ENCODE measurements around the gene IGLON5. TPM values are rescaled to one million over a fixed set of nuclear protein-coding genes. Genes with fewer than 3 reads are reported as not detected.

IGLON5 gene
- total RNA-seq, 1 experiment from 2014 or later, result 41.2 TPM

DNA sequence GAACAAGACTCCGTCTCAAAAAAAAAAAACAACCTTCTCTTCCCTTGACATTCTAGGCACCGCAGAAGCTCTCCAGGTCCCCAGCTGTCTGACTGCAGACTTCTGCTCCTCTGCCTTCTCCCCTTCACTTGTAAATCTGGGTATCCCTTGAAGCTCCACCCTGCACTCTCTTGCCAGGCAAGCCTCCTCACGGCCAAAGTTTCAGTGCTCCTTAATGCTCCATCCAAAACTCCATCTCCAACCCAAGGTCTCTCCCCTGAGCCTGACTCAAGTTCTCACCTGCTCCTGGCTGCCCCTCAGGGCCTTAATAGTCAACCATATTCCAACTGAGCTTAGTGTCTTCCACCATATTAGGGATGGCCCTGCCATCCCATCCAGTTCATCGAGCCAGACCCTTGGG is 58.8 kb downstream of the IGLON5 start:
- H3K9me3 Mint-ChIP-seq, result no peaks in the 10 kb centered on the region
- POLR2A ChIA-PET, result no interaction called here
- no peaks in the 10 kb centered on the region for H3K36me3 Mint-ChIP-seq
- ATAC-seq, result no peak
- peaks cover 29% of the 10 kb centered on the region for H3K27me3 Mint-ChIP-seq (ENCODE audit: low read depth)
- DNase-seq (ENCODE audit: low spot score), result no peak
- H3K4me1 Mint-ChIP-seq, result peaks cover 16% of the 10 kb centered on the region
- CTCF ChIA-PET, result interaction anchor here (3.7 kb wide), 1 partner anchor 51 kb away, joined by 25 read pairs; no protein-coding TSS in a partner anchor
- no peak overlapping the region for H3K27ac Mint-ChIP-seq
- TF ChIP-seq NFE2L1 (CRISPR knock-in tag; IDR thresholded peaks at IDR 0.05) (no peak), IRF2 (CRISPR knock-in tag; IDR thresholded peaks at IDR 0.05; ENCODE audit: borderline replicate concordance, low read depth) (no peak), TCF7 (CRISPR knock-in tag; IDR thresholded peaks at IDR 0.05; ENCODE audit: low read depth) (no peak), MXD4 (CRISPR knock-in tag; IDR thresholded peaks at IDR 0.05; ENCODE audit: borderline replicate concordance) (no peak), GTF2I (CRISPR knock-in tag; conservative IDR thresholded peaks at IDR 0.05) (no peak), ESRRA (CRISPR knock-in tag; IDR thresholded peaks at IDR 0.05; ENCODE audit: borderline replicate concordance) (no peak), NR2C2 (CRISPR knock-in tag; IDR thresholded peaks at IDR 0.05) (no peak), MYBL2 (CRISPR knock-in tag; IDR thresholded peaks at IDR 0.05) (no peak), OVOL2 (CRISPR knock-in tag; IDR thresholded peaks at IDR 0.05; ENCODE audit: borderline replicate concordance) (no peak), ETV6 (CRISPR knock-in tag; IDR thresholded peaks at IDR 0.05) (no peak), ZNF121 (CRISPR knock-in tag; IDR thresholded peaks at IDR 0.05) (no peak), TEAD4 (CRISPR knock-in tag; IDR thresholded peaks at IDR 0.05) (no peak), E2F1 (CRISPR knock-in tag; IDR thresholded peaks at IDR 0.05) (no peak), HMGA2 (CRISPR knock-in tag; IDR thresholded peaks at IDR 0.05) (no peak), SMAD3 (CRISPR knock-in tag; IDR thresholded peaks at IDR 0.05; ENCODE audit: borderline replicate concordance) (no peak)
- TF ChIP-seq, protein P1, sequence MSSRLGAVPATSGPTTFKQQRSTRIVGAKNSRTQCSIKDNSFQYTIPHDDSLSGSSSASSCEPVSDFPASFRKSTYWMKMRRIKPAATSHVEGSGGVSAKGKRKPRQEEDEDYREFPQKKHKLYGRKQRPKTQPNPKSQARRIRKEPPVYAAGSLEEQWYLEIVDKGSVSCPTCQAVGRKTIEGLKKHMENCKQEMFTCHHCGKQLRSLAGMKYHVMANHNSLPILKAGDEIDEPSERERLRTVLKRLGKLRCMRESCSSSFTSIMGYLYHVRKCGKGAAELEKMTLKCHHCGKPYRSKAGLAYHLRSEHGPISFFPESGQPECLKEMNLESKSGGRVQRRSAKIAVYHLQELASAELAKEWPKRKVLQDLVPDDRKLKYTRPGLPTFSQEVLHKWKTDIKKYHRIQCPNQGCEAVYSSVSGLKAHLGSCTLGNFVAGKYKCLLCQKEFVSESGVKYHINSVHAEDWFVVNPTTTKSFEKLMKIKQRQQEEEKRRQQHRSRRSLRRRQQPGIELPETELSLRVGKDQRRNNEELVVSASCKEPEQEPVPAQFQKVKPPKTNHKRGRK (CRISPR knock-in tag; IDR thresholded peaks at IDR 0.05; ENCODE audit: borderline replicate concordance), result no peak
- TF ChIP-seq, protein P2, sequence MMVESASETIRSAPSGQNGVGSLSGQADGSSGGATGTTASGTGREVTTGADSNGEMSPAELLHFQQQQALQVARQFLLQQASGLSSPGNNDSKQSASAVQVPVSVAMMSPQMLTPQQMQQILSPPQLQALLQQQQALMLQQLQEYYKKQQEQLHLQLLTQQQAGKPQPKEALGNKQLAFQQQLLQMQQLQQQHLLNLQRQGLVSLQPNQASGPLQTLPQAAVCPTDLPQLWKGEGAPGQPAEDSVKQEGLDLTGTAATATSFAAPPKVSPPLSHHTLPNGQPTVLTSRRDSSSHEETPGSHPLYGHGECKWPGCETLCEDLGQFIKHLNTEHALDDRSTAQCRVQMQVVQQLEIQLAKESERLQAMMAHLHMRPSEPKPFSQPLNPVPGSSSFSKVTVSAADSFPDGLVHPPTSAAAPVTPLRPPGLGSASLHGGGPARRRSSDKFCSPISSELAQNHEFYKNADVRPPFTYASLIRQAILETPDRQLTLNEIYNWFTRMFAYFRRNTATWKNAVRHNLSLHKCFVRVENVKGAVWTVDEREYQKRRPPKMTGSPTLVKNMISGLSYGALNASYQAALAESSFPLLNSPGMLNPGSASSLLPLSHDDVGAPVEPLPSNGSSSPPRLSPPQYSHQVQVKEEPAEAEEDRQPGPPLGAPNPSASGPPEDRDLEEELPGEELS (CRISPR knock-in tag; IDR thresholded peaks at IDR 0.05), result no peak
- no peak overlapping the region for H3K4me3 Mint-ChIP-seq

DNA sequence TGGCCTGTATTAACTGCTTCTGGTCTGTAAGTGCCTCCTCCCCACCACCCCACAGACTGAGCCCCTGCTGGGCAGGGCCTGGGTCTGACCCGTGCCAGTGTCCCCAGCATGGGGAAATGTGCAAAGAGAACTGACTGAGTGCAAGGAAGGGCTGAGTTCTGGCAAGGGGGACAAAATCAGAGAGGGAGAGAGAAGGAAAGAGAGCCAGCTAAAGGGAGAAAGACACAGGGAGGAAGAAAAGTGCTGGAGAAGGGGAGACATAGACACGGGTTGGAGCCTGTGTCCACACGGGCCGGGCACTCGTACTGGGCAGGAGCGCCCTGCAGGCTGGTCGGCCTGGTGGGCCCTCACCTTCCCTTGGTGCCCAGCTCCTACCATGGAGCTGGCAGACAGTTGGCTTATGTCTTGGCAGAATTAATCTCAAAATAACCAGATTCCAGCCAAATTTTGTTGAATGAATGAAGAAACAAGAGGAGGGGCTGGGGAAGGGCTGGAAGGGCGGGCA is 59.8 kb downstream of the IGLON5 start:
- CTCF ChIA-PET, result interaction anchor here (1.1 kb wide), 1 partner anchor 10 kb away, joined by 3 read pairs; no protein-coding TSS in a partner anchor
- H3K9me3 Mint-ChIP-seq, result no peaks in the 10 kb centered on the region
- DNase-seq (ENCODE audit: low spot score) (no peak), ATAC-seq (no peak)
- peaks cover 29% of the 10 kb centered on the region for H3K27me3 Mint-ChIP-seq (ENCODE audit: low read depth)
- H3K4me3 Mint-ChIP-seq, result no peak overlapping the region
- peaks cover 9% of the 10 kb centered on the region for H3K4me1 Mint-ChIP-seq
- TF ChIP-seq RELA (CRISPR knock-in tag; IDR thresholded peaks at IDR 0.05; ENCODE audit: borderline replicate concordance) (no peak), ZNF219 (CRISPR knock-in tag; IDR thresholded peaks at IDR 0.05; ENCODE audit: borderline replicate concordance) (no peak), MYBL2 (CRISPR knock-in tag; IDR thresholded peaks at IDR 0.05) (no peak), SOX15 (CRISPR knock-in tag; IDR thresholded peaks at IDR 0.05) (no peak), ELF4 (CRISPR knock-in tag; IDR thresholded peaks at IDR 0.05; ENCODE audit: low read depth) (no peak), E2F5 (CRISPR knock-in tag; IDR thresholded peaks at IDR 0.05) (no peak)
- no peaks in the 10 kb centered on the region for H3K36me3 Mint-ChIP-seq
- H3K27ac Mint-ChIP-seq, result no peak overlapping the region
- POLR2A ChIA-PET, result no interaction called here

All from WTC11 (cell line).